Right atrium auricular region (tissue), 2 donors: ENCODE data around the gene CCDC142. TPM values are rescaled to one million over a fixed set of nuclear protein-coding genes. Genes with fewer than 3 reads are reported as not detected.

Source experiments
- DNase-seq: peaks from one replicate; pipeline ENCODE4 v3.0.0-alpha.2; 2019; ENCODE audit warnings: low spot score
- H3K27ac ChIP-seq, 2 donors: fragments of 200-600 bp; sonication (generic); 1 replicate in 1 of 2; 2 replicates in 1 of 2; pipeline ENCODE4 v1.5.1; 2016 to 2019
- H3K27me3 ChIP-seq, 2 donors: fragments of 200-600 bp; sonication (generic); one replicate each; pipeline versions ENCODE4 v1.5.1 to v1.6.0; 2017 to 2019
- H3K36me3 ChIP-seq: fragments of 200-600 bp; sonication (generic); one replicate; pipeline ENCODE4 v1.5.1; 2016
- H3K4me1 ChIP-seq, 2 donors: fragments of 200-600 bp; sonication (generic); one replicate each; pipeline versions ENCODE4 v1.5.1 to v1.6.0; 2017 to 2019
- H3K4me3 ChIP-seq, 2 donors: fragments of 200-600 bp; sonication (generic); 1 replicate in 1 of 2; 2 replicates in 1 of 2; pipeline ENCODE4 v1.5.1; 2017 to 2019; ENCODE audit warnings: mild to moderate bottlenecking in 1 of 2, moderate library complexity in 1 of 2
- H3K9me3 ChIP-seq, 2 donors: fragments of 200-600 bp; sonication (generic); one replicate each; pipeline ENCODE4 v1.5.1; 2019
- CTCF ChIP-seq, 2 donors: fragments of 200-600 bp; sonication (generic); IDR thresholded peaks; one replicate each; pipeline ENCODE4 v1.5.1; 2019; ENCODE audit warnings: antibody characterized with exemption in 2 of 2
- total RNA-seq, 2 donors: library from RNA; depleted of rRNA; stranded (reverse); fragments of >200 nt; gene quantifications; one replicate each; pipeline ENCODE4 v1.1.0, GENCODE V29; 2016

The CCDC142 gene
- total RNA-seq, 2 donors from 2014 or later, result 3.8 to 13.6 TPM

DNA sequence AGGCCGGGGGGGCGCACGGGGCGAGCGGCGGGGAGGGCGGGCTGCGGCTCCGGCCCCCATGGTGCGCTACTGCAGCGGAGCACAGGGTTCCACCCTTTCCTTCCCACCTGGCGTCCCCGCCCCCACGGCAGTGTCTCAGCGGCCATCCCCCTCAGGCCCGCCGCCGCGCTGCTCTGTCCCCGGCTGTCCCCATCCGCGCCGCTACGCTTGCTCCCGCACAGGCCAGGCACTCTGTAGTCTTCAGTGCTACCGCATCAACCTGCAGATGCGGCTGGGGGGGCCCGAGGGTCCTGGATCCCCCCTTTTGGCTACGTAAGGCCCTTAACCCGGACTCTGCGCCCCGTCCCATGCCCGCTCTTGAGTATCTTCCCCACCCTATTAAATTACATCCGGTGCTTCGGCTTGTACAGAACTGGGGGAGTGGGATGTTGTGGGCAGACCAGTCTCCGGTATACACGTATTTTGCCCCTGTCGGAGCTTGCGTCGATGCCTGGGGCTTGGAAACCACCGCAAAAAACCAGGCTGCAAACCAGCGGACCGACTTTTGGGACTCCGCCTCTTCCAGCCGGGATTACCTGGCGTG, 25.2 kb downstream of the CCDC142 start:
- Histone ChIP-seq H3K4me3 (peak overlapping the region; percentile 55 to 78), H3K4me1 (peaks cover 0 to 41% of the 10 kb centered on the region in 2 donors), H3K27ac (peak overlapping the region; percentile 94 to 97), H3K9me3 (no peaks in the 10 kb centered on the region), H3K27me3 (no peaks in the 10 kb centered on the region), H3K36me3 (peaks cover 16% of the 10 kb centered on the region)
- no peak for DNase-seq
- no peak for TF ChIP-seq CTCF (IDR thresholded peaks at IDR 0.05)

- Histone ChIP-seq H3K4me3 (peak overlapping the region; percentile 55 to 78), H3K36me3 (peaks cover 11% of the 10 kb centered on the region), H3K27me3 (no peaks in the 10 kb centered on the region), H3K27ac (peak overlapping the region; percentile 94 to 97), H3K9me3 (no peaks in the 10 kb centered on the region), H3K4me1 (peaks cover 0 to 41% of the 10 kb centered on the region in 2 donors)
- no peak for DNase-seq
- no peak for TF ChIP-seq CTCF (IDR thresholded peaks at IDR 0.05)
Measured at GRCh38 chr2:74457129-74457548, 25.7 kb downstream of the CCDC142 start.

DNA sequence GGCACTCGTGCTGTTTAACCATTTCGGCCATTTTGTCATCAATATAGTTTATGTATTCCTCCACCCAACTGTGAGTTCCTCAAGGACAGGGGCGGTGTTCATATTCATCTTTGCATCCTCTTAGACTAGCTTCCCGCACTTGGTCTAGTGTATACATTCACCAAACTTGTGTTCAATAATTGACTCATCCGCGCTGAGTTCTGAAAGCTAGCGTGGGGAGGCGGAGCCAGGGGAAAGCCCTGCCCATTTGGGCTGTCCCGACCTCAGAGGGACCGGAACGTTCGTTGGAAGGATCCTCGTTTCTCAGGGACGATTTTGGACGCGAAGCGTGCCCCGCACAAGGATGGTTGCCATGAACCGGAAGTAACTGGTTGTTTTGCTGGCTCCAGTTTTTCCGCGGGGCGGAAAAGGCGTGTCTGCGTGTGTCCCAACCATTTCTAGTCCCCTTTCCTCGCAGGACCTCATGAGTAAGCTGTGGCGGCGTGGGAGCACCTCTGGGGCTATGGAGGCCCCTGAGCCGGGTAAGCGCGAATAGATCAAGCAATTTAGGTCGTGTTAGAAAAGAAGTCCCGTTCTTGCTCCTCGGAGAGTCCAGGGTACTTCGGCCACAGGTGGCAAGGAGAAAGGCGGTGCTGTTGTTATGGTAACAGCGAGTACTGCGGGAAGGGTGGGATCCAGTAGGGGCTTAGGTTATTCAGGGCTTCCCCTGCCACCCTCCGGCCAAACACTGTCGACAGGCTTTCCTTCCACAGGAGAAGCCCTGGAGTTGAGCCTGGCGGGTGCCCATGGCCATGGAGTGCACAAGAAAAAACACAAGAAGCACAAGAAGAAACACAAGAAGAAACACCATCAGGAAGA, 27.9 kb downstream of the CCDC142 start, which contains the start of gene INO80B:
Gene INO80B (plus strand): TSS at position 434 of the 858 bp plus-strand sequence. CDS start 30 bp downstream, at position 464.
- H3K36me3 ChIP-seq, result no peaks in the 10 kb centered on the region
- H3K27me3 ChIP-seq, result no peaks in the 10 kb centered on the region
- peak within 1 kb of the TSS; percentile 55 to 70 for H3K4me3 ChIP-seq
- no peaks in the 10 kb centered on the region for H3K9me3 ChIP-seq
- peak within 1 kb of the TSS; percentile 52 to 72 for H3K27ac ChIP-seq
- peaks cover 0 to 41% of the 10 kb centered on the region in 2 donors for H3K4me1 ChIP-seq
- DNase-seq, result peak; percentile 98
- TF ChIP-seq CTCF (IDR thresholded peaks at IDR 0.05), result no peak

DNA sequence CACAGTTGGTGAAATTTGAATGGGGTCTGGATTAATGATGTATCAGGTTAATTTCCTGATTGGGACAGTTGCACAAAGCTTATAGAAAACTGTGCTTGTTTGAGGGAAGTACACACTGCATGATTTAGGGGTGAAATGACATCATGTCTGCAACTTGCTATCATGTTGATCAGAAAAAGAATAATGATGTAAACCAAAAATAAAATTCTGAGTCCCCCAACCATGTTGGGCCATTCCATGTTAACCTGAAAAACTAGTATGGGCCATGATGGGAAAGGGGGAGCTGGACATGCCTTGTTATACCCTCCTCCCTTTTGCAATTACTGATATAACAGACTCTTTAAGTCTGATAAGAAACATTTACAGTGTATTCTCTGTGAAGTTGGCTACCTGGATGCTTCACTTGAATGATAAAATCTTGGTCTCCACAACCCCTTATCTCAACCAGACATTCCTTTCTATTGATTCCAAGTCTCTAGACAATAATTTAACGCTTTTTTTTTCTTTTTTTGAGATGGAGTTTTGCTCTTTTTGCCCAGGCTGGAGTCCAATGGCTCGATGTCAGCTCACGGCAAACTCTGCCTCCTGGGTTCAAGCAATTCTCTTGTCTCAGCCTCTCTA, 32.1 kb downstream of the CCDC142 start:
- Histone ChIP-seq H3K9me3 (no peaks in the 10 kb centered on the region), H3K36me3 (no peaks in the 10 kb centered on the region), H3K4me1 (peaks cover 0 to 11% of the 10 kb centered on the region in 2 donors), H3K27me3 (no peaks in the 10 kb centered on the region), H3K27ac (no peak overlapping the region), H3K4me3 (no peak overlapping the region)
- TF ChIP-seq CTCF (IDR thresholded peaks at IDR 0.05), result no peak
- no peak for DNase-seq

- TF ChIP-seq CTCF (IDR thresholded peaks at IDR 0.05), result no peak
- Histone ChIP-seq H3K27me3 (no peaks in the 10 kb centered on the region), H3K4me3 (no peak overlapping the region), H3K27ac (no peak overlapping the region), H3K4me1 (no peaks in the 10 kb centered on the region), H3K36me3 (no peaks in the 10 kb centered on the region), H3K9me3 (no peaks in the 10 kb centered on the region)
- no peak for DNase-seq
Measured at GRCh38 chr2:74448771-74449170, 34.0 kb downstream of the CCDC142 start.
